ENCODE measurements around the gene RSL24D1. TPM values are rescaled to one million over a fixed set of nuclear protein-coding genes. Genes with fewer than 3 reads are reported as not detected.

The RSL24D1 gene
- total RNA-seq, 1 experiment from 2014 or later: 87.0 TPM

GRCh38 chr15:55234800-55235104, 38.0 kb upstream of the RSL24D1 start:
- Histone ChIP-seq H3K27me3 (ENCODE audit: insufficient read depth, low read depth) (no peaks in the 10 kb centered on the region), H4K20me1 (ENCODE audit: insufficient read depth) (no peaks in the 10 kb centered on the region), H3K9me3 (ENCODE audit: insufficient read depth, low read depth) (no peaks in the 10 kb centered on the region), H2AFZ (no peak overlapping the region), H3K9me2 (ENCODE audit: insufficient read depth) (no peaks in the 10 kb centered on the region), H3K4me3 (no peak overlapping the region), H3F3A (ENCODE audit: insufficient read depth, low read depth) (no peaks in the 10 kb centered on the region), H3K79me2 (ENCODE audit: low read depth) (no peaks in the 10 kb centered on the region), H3K4me1 (replicated peaks; ENCODE audit: insufficient read depth) (0 out of 2 replicates have a peak, but pooled peaks cover 6% of the 10 kb centered on the region), H3K4me2 (no peak overlapping the region), H3K36me3 (ENCODE audit: low read depth) (no peaks in the 10 kb centered on the region), H3K27ac (no peak overlapping the region)
- DNase-seq: no peak
- BruUV-seq (replicated peaks): no TSS peak
- TF ChIP-seq CTCF (conservative IDR thresholded peaks at IDR 0.05): no peak
- no peak for TF ChIP-seq EZH2 (IDR thresholded peaks at IDR 0.05; ENCODE audit: low read depth)
- CTCF ChIA-PET: no interaction called here
- intact Hi-C loops (cut with micrococcal nuclease; ENCODE audit: unreplicated experiment): no loop called here
- POLR2A ChIA-PET (ENCODE audit: unreplicated experiment): no interaction called here

- Histone ChIP-seq H2AFZ (no peak overlapping the region), H3K79me2 (ENCODE audit: low read depth) (no peaks in the 10 kb centered on the region), H3K9me3 (ENCODE audit: insufficient read depth, low read depth) (no peaks in the 10 kb centered on the region), H4K20me1 (ENCODE audit: insufficient read depth) (no peaks in the 10 kb centered on the region), H3K27me3 (ENCODE audit: insufficient read depth, low read depth) (no peaks in the 10 kb centered on the region), H3K4me3 (no peak overlapping the region), H3K4me1 (replicated peaks; ENCODE audit: insufficient read depth) (0 out of 2 replicates have a peak, but pooled peaks cover 7% of the 10 kb centered on the region), H3K36me3 (ENCODE audit: low read depth) (no peaks in the 10 kb centered on the region), H3F3A (ENCODE audit: insufficient read depth, low read depth) (no peaks in the 10 kb centered on the region), H3K4me2 (no peak overlapping the region), H3K9me2 (ENCODE audit: insufficient read depth) (no peaks in the 10 kb centered on the region), H3K27ac (no peak overlapping the region)
- DNase-seq: no peak
- POLR2A ChIA-PET (ENCODE audit: unreplicated experiment): no interaction called here
- intact Hi-C loops (cut with micrococcal nuclease; ENCODE audit: unreplicated experiment): no loop called here
- no TSS peak for BruUV-seq (replicated peaks)
- CTCF ChIA-PET: no interaction called here
- TF ChIP-seq EZH2 (IDR thresholded peaks at IDR 0.05; ENCODE audit: low read depth) (no peak), CTCF (conservative IDR thresholded peaks at IDR 0.05) (no peak)
Observed at GRCh38 chr15:55234104-55234799, 37.5 kb upstream of the RSL24D1 start.

GRCh38 chr15:55231455-55231854, 34.7 kb upstream of the RSL24D1 start:
- H2AFZ ChIP-seq: no peak overlapping the region
- BruUV-seq (replicated peaks): no TSS peak
- no peaks in the 10 kb centered on the region for H3K79me2 ChIP-seq (ENCODE audit: low read depth)
- intact Hi-C loops (cut with micrococcal nuclease; ENCODE audit: unreplicated experiment): no loop called here
- no peak overlapping the region for H3K4me3 ChIP-seq
- TF ChIP-seq EZH2 (IDR thresholded peaks at IDR 0.05; ENCODE audit: low read depth) (no peak), CTCF (conservative IDR thresholded peaks at IDR 0.05) (no peak)
- H3K27me3 ChIP-seq (ENCODE audit: insufficient read depth, low read depth): no peaks in the 10 kb centered on the region
- no peaks in the 10 kb centered on the region for H3K9me3 ChIP-seq (ENCODE audit: insufficient read depth, low read depth)
- no peaks in the 10 kb centered on the region for H3F3A ChIP-seq (ENCODE audit: insufficient read depth, low read depth)
- POLR2A ChIA-PET (ENCODE audit: unreplicated experiment): no interaction called here
- no peak for DNase-seq
- 0 out of 2 replicates have a peak, but pooled peaks cover 7% of the 10 kb centered on the region for H3K4me1 ChIP-seq (replicated peaks; ENCODE audit: insufficient read depth)
- CTCF ChIA-PET: no interaction called here
- H3K27ac ChIP-seq: no peak overlapping the region
- H4K20me1 ChIP-seq (ENCODE audit: insufficient read depth): no peaks in the 10 kb centered on the region
- no peak overlapping the region for H3K4me2 ChIP-seq
- H3K9me2 ChIP-seq (ENCODE audit: insufficient read depth): no peaks in the 10 kb centered on the region
- no peaks in the 10 kb centered on the region for H3K36me3 ChIP-seq (ENCODE audit: low read depth)
